Measurements from ENCODE around the gene ROMO1. TPM values are rescaled to one million over a fixed set of nuclear protein-coding genes. Genes with fewer than 3 reads are reported as not detected.

Gene ROMO1
- total and polyA plus RNA-seq, 10 of the 15 experiments (the other 5 are each of a cell fraction or from before 2014, with no cell fraction given), result 23.2 to 631 (median 352) TPM

DNA sequence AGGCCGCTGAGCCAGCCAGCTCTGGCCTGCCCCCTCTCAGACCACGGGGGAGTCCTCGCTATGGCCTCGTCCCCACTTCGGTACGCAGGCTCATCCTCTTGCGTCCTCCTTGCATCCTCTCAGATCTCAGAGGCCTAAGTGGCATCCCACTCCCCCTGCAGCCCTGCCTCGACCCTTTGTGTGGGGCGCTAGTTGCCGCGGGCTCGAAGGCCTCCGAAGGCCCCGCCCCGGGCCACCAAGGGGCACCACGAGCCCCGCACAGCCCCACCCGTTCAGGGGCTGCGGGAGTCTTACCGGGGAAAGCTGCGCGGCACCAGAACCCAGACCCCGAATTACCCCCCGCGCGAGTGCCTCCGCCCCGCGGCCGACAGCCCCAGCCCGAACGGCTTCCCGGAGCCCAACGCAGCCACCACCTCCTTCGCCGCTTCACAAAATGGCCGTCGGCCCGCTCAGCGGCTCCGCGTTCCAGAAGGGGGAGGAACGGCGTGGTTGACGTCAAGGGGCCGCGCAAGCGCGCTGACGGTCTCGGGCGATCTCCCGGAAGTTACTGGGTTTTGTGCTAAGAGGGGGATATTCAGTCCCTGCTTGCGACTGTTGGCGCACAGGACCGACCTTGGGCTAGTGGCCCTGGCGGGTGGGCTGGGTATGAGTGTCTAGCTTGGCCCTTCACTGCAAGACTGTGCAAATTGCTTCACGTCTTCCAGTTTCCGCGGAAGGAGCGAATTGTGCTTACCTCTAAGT, 34.6 kb upstream of the ROMO1 start, which contains the start of the genes CPNE1 and RBM12 (continued):
- peak; percentile 87 for TF ChIP-seq POU2F2 (IDR thresholded peaks at IDR 0.05; ENCODE audit: borderline replicate concordance, low read depth, low read length)
- TF ChIP-seq NRF1 (conservative IDR thresholded peaks at IDR 0.05; ENCODE audit: low read depth, low read length), result peak; percentile 88
- TF ChIP-seq RUNX3 (IDR thresholded peaks at IDR 0.05; ENCODE audit: low read length), result no peak; the same call in none of the 2 replicates
- no peak for TF ChIP-seq IKZF2 (IDR thresholded peaks at IDR 0.05)
- TF ChIP-seq SIN3A (IDR thresholded peaks at IDR 0.05; ENCODE audit: low read depth, low read length), result peak; percentile 64
- TF ChIP-seq, protein P1, sequence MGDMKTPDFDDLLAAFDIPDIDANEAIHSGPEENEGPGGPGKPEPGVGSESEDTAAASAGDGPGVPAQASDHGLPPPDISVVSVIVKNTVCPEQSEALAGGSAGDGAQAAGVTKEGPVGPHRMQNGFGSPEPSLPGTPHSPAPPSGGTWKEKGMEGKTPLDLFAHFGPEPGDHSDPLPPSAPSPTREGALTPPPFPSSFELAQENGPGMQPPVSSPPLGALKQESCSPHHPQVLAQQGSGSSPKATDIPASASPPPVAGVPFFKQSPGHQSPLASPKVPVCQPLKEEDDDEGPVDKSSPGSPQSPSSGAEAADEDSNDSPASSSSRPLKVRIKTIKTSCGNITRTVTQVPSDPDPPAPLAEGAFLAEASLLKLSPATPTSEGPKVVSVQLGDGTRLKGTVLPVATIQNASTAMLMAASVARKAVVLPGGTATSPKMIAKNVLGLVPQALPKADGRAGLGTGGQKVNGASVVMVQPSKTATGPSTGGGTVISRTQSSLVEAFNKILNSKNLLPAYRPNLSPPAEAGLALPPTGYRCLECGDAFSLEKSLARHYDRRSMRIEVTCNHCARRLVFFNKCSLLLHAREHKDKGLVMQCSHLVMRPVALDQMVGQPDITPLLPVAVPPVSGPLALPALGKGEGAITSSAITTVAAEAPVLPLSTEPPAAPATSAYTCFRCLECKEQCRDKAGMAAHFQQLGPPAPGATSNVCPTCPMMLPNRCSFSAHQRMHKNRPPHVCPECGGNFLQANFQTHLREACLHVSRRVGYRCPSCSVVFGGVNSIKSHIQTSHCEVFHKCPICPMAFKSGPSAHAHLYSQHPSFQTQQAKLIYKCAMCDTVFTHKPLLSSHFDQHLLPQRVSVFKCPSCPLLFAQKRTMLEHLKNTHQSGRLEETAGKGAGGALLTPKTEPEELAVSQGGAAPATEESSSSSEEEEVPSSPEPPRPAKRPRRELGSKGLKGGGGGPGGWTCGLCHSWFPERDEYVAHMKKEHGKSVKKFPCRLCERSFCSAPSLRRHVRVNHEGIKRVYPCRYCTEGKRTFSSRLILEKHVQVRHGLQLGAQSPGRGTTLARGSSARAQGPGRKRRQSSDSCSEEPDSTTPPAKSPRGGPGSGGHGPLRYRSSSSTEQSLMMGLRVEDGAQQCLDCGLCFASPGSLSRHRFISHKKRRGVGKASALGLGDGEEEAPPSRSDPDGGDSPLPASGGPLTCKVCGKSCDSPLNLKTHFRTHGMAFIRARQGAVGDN (IDR thresholded peaks at IDR 0.05), result peak; percentile 94
- TF ChIP-seq MYC (IDR thresholded peaks at IDR 0.05; ENCODE audit: insufficient read depth, insufficient read length, insufficient replicate concordance, low read length, severe bottlenecking), result peak; percentile 27
- TF ChIP-seq, protein P2, sequence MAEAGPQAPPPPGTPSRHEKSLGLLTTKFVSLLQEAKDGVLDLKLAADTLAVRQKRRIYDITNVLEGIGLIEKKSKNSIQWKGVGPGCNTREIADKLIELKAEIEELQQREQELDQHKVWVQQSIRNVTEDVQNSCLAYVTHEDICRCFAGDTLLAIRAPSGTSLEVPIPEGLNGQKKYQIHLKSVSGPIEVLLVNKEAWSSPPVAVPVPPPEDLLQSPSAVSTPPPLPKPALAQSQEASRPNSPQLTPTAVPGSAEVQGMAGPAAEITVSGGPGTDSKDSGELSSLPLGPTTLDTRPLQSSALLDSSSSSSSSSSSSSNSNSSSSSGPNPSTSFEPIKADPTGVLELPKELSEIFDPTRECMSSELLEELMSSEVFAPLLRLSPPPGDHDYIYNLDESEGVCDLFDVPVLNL (IDR thresholded peaks at IDR 0.05; ENCODE audit: low read depth, low read length), result no peak; the same call in 1 of the 2 replicates
- TF ChIP-seq JUND (IDR thresholded peaks at IDR 0.05; ENCODE audit: low read depth, low read length), result peak; percentile 59; the same call in 1 of the 2 replicates
- no peak for TF ChIP-seq MYB (IDR thresholded peaks at IDR 0.05; ENCODE audit: borderline replicate concordance, low read depth, low read length)
- no peak for TF ChIP-seq FOXM1 (IDR thresholded peaks at IDR 0.05; ENCODE audit: low read depth, low read length)
- TF ChIP-seq RCOR1 (conservative IDR thresholded peaks at IDR 0.05; ENCODE audit: low read depth, low read length), result no peak
- TF ChIP-seq CHD2 (IDR thresholded peaks at IDR 0.05; ENCODE audit: borderline replicate concordance, low read depth, low read length), result peak; percentile 51; the same call in 1 of the 2 replicates
- no peak for TF ChIP-seq RBBP5 (conservative IDR thresholded peaks at IDR 0.05)
- TF ChIP-seq, protein P3, sequence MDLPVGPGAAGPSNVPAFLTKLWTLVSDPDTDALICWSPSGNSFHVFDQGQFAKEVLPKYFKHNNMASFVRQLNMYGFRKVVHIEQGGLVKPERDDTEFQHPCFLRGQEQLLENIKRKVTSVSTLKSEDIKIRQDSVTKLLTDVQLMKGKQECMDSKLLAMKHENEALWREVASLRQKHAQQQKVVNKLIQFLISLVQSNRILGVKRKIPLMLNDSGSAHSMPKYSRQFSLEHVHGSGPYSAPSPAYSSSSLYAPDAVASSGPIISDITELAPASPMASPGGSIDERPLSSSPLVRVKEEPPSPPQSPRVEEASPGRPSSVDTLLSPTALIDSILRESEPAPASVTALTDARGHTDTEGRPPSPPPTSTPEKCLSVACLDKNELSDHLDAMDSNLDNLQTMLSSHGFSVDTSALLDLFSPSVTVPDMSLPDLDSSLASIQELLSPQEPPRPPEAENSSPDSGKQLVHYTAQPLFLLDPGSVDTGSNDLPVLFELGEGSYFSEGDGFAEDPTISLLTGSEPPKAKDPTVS (IDR thresholded peaks at IDR 0.05; ENCODE audit: low read depth, low read length), result no peak
- TF ChIP-seq ASH2L (IDR thresholded peaks at IDR 0.05; ENCODE audit: borderline replicate concordance, low read depth), result no peak
- TF ChIP-seq GABPA (IDR thresholded peaks at IDR 0.05; ENCODE audit: low read depth), result no peak
- TF ChIP-seq, protein P4, sequence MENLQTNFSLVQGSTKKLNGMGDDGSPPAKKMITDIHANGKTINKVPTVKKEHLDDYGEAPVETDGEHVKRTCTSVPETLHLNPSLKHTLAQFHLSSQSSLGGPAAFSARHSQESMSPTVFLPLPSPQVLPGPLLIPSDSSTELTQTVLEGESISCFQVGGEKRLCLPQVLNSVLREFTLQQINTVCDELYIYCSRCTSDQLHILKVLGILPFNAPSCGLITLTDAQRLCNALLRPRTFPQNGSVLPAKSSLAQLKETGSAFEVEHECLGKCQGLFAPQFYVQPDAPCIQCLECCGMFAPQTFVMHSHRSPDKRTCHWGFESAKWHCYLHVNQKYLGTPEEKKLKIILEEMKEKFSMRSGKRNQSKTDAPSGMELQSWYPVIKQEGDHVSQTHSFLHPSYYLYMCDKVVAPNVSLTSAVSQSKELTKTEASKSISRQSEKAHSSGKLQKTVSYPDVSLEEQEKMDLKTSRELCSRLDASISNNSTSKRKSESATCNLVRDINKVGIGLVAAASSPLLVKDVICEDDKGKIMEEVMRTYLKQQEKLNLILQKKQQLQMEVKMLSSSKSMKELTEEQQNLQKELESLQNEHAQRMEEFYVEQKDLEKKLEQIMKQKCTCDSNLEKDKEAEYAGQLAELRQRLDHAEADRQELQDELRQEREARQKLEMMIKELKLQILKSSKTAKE (IDR thresholded peaks at IDR 0.05; ENCODE audit: low read depth, poor library complexity, severe bottlenecking), result no peak
- TF ChIP-seq STAT3 (IDR thresholded peaks at IDR 0.05; ENCODE audit: low read depth, low read length), result no peak
- TF ChIP-seq, protein P5, sequence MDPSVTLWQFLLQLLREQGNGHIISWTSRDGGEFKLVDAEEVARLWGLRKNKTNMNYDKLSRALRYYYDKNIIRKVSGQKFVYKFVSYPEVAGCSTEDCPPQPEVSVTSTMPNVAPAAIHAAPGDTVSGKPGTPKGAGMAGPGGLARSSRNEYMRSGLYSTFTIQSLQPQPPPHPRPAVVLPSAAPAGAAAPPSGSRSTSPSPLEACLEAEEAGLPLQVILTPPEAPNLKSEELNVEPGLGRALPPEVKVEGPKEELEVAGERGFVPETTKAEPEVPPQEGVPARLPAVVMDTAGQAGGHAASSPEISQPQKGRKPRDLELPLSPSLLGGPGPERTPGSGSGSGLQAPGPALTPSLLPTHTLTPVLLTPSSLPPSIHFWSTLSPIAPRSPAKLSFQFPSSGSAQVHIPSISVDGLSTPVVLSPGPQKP (IDR thresholded peaks at IDR 0.05; ENCODE audit: low read depth, low read length), result peak; percentile 64; the same call in 1 of the 2 replicates

Data from GM12878 (cell line).